A549 (cell line): Measurements from ENCODE around the gene ARVCF.

Experiments used
- CBX8 ChIP-seq: fragments of 200-600 bp; sonication (generic); IDR thresholded peaks from 2 replicates; pipeline ENCODE4 v1.6.1; 2016
- ELK1 ChIP-seq: fragments of 150-350 bp; IDR thresholded peaks from 2 replicates; pipeline ENCODE4 v1.6.1; 2014; ENCODE audit warnings: low read depth, mild to moderate bottlenecking, low read length
- EP300 ChIP-seq, 2 experiments: fragments of >200 bp; sonication (Bioruptor Twin); formaldehyde crosslinking; IDR thresholded peaks; 2 replicates in 1 of 2; 3 replicates in 1 of 2; pipeline ENCODE4 v1.6.1; 2016 to 2017
- JUN ChIP-seq, 2 experiments: fragments of >200 bp; sonication (Bioruptor Twin); formaldehyde crosslinking; IDR thresholded peaks; 2 replicates in 1 of 2; 3 replicates in 1 of 2; pipeline ENCODE4 v1.6.1; 2016 to 2017
- MAZ ChIP-seq: fragments of 150-350 bp; IDR thresholded peaks from 2 replicates; pipeline ENCODE4 v1.6.1; 2014; ENCODE audit warnings: antibody characterized with exemption, low read depth, low read length, borderline replicate concordance
- NPAS2 ChIP-seq: fragments of 250-450 bp; sonication (Bioruptor Pico); IDR thresholded peaks from 2 replicates; pipeline ENCODE4 v1.8.0; 2022; ENCODE audit warnings: mild to moderate bottlenecking, moderate library complexity, borderline replicate concordance
- PHF8 ChIP-seq: fragments of 200-600 bp; sonication (generic); IDR thresholded peaks from 2 replicates; pipeline ENCODE4 v1.6.1; 2016; ENCODE audit warnings: low read depth, mild to moderate bottlenecking, antibody characterized with exemption, moderate library complexity, borderline replicate concordance
- POLR2A ChIP-seq: IDR thresholded peaks from 2 replicates; pipeline ENCODE4 v1.6.1; 2012; ENCODE audit warnings: mild to moderate bottlenecking, low read length
- RAD21 ChIP-seq, 2 experiments: fragments of >200 bp in 1 of 2; sonication (Bioruptor Twin) in 1 of 2; formaldehyde crosslinking in 1 of 2; IDR thresholded peaks in 1 of 2; conservative IDR thresholded peaks in 1 of 2; 2 replicates in 1 of 2; 3 replicates in 1 of 2; pipeline ENCODE4 v1.6.1; 2012 to 2018; ENCODE audit warnings: inconsistent platforms in 1 of 2
- RFX5 ChIP-seq: fragments of 450-650 bp; IDR thresholded peaks from 2 replicates; pipeline ENCODE4 v1.7.1; 2014; ENCODE audit warnings: antibody characterized with exemption, mild to moderate bottlenecking, moderate library complexity
- SMC3 ChIP-seq: fragments of >200 bp; sonication (Bioruptor Twin); formaldehyde crosslinking; IDR thresholded peaks from 3 replicates; pipeline ENCODE4 v1.6.1; 2018; ENCODE audit warnings: inconsistent platforms
- ZFP36 ChIP-seq: fragments of 450-650 bp; IDR thresholded peaks from 2 replicates; pipeline ENCODE4 v1.6.1; 2014; ENCODE audit warnings: borderline replicate concordance; ENCODE audit not compliant: partially characterized antibody
- TF ChIP-seq, protein P1 (sequence below): fragments of >200 bp; sonication (Bioruptor Twin); formaldehyde crosslinking; IDR thresholded peaks from 3 replicates; pipeline ENCODE4 v1.5.1; 2016

DNA sequence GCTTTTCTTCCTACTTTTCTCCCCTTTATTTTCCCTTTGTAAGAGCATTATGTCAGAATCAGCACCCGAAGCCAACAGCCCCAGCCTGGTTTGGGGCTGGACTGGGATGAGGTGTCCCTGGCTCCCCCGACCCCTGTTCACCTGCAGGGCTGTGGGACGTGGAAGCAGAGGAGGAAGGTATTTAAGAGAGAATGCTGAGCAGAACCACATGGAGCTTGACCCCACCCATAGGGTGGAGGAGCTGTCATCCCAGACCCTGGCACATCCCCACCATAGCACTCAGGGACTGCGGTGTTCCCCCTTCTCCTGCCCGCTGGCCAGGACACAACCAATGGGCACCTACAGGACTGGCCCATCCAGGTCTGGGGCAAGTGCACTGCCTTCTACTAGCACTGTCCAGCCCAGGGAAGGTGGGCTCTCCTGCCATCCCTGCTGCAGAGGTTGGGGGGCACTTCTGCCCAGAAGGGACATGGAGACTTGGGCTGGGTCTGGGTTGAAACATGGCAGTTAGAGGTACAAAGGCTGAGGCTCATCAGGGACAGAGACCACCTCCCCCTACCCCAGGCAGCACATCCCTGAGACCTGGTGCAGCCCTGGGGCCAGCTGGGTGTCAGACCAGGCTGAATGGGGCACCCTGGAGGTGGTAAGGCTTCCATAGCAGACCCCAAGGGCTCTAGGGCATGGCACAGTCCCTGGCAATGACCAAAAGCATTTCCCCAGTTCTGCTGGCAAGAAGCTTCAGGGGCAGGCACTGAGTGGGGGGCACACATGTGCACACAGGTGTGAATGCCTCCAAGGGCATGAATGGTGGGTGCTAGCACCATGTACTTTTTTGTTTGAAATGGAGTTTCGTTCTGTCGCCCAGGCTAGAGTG is 23.9 kb upstream of the ARVCF start:
- TF ChIP-seq RAD21 (conservative IDR thresholded peaks at IDR 0.05 in 1 of 2, IDR thresholded peaks at IDR 0.05 in 1 of 2) (no peak), NPAS2 (CRISPR knock-in tag) (no peak), PHF8 (no peak), EP300 (IDR thresholded peaks at IDR 0.05) (no peak), MAZ (no peak), JUN (IDR thresholded peaks at IDR 0.05) (no peak), CBX8 (no peak), POLR2A (no peak), SMC3 (no peak), ELK1 (no peak), RFX5 (no peak), ZFP36 (no peak)
- TF ChIP-seq, protein P1, sequence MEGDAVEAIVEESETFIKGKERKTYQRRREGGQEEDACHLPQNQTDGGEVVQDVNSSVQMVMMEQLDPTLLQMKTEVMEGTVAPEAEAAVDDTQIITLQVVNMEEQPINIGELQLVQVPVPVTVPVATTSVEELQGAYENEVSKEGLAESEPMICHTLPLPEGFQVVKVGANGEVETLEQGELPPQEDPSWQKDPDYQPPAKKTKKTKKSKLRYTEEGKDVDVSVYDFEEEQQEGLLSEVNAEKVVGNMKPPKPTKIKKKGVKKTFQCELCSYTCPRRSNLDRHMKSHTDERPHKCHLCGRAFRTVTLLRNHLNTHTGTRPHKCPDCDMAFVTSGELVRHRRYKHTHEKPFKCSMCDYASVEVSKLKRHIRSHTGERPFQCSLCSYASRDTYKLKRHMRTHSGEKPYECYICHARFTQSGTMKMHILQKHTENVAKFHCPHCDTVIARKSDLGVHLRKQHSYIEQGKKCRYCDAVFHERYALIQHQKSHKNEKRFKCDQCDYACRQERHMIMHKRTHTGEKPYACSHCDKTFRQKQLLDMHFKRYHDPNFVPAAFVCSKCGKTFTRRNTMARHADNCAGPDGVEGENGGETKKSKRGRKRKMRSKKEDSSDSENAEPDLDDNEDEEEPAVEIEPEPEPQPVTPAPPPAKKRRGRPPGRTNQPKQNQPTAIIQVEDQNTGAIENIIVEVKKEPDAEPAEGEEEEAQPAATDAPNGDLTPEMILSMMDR, result no peak
